AG09319 (cell line): ENCODE measurements around the gene TENT5C.

ENCODE experiments used
- DNase-seq: peaks from one replicate; pipeline ENCODE4 v3.0.0-alpha.2; 2010; ENCODE audit warnings: low read depth; ENCODE audit errors: extremely low read depth
- CTCF ChIP-seq: IDR thresholded peaks from 2 replicates; pipeline ENCODE4 v1.5.1; 2011; ENCODE audit warnings: low read depth, mild to moderate bottlenecking, inconsistent platforms, low read length, moderate library complexity

TENT5C gene

DNA sequence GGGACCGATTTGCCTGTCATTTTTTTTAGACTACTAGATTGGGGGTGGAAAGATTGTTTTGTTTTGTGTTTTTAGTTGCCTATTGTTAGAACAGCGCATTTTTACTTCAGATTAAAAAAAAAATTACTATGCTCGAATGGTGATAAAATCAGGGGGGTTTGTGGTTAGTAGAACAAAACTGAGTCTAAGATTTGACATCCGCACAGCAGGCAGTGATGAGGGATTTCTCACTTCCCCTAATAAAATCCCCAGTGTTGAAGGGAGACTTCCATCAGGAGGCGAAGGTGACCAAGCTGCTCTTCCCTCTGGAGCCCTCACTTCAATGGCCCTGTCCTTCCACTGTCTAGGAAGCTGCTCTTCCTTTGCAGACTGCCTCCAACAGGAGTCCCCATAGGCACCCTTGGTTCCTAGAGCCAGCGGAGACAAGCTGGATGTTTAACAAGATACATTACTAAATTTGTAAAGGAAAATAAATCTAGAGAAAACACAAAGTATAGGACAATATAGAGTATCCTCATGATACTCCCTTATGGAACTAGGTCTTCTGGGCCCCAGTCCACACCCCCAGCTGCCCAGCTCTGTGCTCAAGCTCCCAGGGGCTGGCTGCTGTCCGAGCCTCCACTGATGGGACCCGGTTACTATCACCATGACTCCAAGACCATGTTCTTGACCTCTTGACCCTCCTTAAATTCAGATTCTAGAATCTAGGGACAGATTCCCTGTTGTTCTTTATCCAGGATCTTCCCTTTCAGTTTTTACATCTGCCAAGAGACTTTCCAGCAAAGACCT is 31.0 kb downstream of the TENT5C start:
- DNase-seq, result no peak
- TF ChIP-seq CTCF, result no peak

GRCh38 chr1:117638141-117638540 is 32.3 kb downstream of the TENT5C start:
- no peak for DNase-seq
- TF ChIP-seq CTCF, result no peak

- TF ChIP-seq CTCF, result no peak
- DNase-seq, result no peak
These were observed 32.9 kb downstream of the TENT5C start for GRCh38 chr1:117638759-117639158.

DNA sequence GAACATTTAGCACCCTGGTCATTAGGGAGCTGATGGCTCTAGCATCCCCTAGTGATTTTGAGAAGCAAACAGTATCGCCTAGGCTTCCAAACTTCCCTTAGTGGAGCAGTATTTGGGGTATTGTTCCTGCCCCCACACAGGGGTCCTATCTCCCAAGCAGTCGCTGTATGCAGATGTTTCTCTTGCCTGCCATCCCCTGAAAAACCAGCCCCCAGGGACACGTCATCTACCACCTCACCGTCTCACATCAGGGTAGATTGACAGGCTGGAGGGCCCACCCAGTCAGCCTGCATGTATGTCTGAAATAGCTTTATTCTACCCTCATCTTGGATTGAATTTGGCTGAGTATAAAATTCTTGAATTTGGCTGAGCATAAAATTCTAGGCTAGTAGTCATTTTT is 33.9 kb downstream of the TENT5C start:
- TF ChIP-seq CTCF, result no peak

DNA sequence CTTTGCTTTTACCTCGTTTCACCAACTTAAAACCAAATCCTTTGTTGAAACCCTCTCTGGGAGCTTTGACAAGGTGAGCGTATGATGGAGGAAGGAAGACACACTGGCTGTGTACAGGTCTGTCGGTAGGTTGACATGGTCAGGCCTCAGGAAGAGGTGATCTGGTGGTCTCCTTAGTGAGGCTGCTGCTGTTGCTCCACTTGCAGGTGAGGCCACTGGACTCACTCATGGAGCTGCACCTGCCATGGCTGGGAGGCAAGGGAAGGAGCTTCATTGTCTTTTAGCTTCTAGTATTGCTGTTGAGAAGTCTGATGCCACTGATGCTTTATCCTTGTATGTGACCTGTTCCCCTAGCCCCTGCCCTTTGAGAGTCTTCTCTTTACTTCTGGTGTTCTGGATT is 35.7 kb downstream of the TENT5C start:
- DNase-seq, result no peak
- TF ChIP-seq CTCF, result no peak

More for the DNA sequence above, 33.9 kb downstream of the TENT5C start:
- no peak for DNase-seq

GRCh38 chr1:117642963-117643362 is 37.1 kb downstream of the TENT5C start:
- no peak for DNase-seq
- TF ChIP-seq CTCF, result no peak

GRCh38 chr1:117643601-117644000 is 37.8 kb downstream of the TENT5C start:
- TF ChIP-seq CTCF, result no peak
- DNase-seq, result no peak
